ENCODE results near the gene RIMKLA. TPM values are rescaled to one million over a fixed set of nuclear protein-coding genes. Genes with fewer than 3 reads are reported as not detected.

Gene RIMKLA
- total and polyA plus RNA-seq, 2 of the 13 experiments (the other 11 are each of a cell fraction or from before 2014, with no cell fraction given) = 2.5 to 3.8 TPM

DNA sequence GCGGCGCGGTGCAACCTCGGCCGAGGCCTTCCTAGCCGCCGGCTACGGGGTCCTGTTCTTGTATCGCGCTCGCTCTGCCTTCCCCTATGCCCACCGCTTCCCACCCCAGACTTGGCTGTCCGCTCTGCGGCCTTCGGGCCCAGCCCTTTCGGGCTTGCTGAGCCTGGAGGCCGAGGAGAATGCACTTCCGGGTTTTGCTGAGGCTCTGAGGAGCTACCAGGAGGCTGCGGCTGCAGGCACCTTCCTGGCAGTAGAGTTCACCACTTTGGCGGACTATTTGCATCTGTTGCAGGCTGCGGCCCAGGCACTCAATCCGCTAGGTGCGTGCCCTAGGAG, 76.1 kb downstream of the RIMKLA start (continued):
- TF ChIP-seq YY1 (IDR thresholded peaks at IDR 0.05; ENCODE audit: insufficient read depth, insufficient replicate concordance, low read depth, low read length) (no peak), TBP (CRISPR knock-in tag; IDR thresholded peaks at IDR 0.05) (no peak), SPEN (CRISPR knock-in tag; IDR thresholded peaks at IDR 0.05; ENCODE audit: low read depth) (0 out of 2 replicates have a peak, but pooled peaks have one; percentile 22), ETV6 (CRISPR knock-in tag; conservative IDR thresholded peaks at IDR 0.05) (no peak), NONO (IDR thresholded peaks at IDR 0.05) (no peak), NONO (CRISPR knock-in tag; conservative IDR thresholded peaks at IDR 0.05) (no peak), ZNF672 (CRISPR knock-in tag; IDR thresholded peaks at IDR 0.05) (no peak), ZNF280D (CRISPR knock-in tag; IDR thresholded peaks at IDR 0.05) (no peak), HHEX (CRISPR knock-in tag; IDR thresholded peaks at IDR 0.05) (no peak), ZNF773 (CRISPR knock-in tag; IDR thresholded peaks at IDR 0.05; ENCODE audit: borderline replicate concordance) (no peak), DNMT3B (CRISPR knock-in tag; conservative IDR thresholded peaks at IDR 0.05) (no peak), POGZ (CRISPR knock-in tag; IDR thresholded peaks at IDR 0.05) (no peak), ZSCAN25 (CRISPR knock-in tag; IDR thresholded peaks at IDR 0.05) (no peak), ZNF382 (CRISPR knock-in tag; IDR thresholded peaks at IDR 0.05; ENCODE audit: borderline replicate concordance) (no peak), ZNF629 (CRISPR knock-in tag; conservative IDR thresholded peaks at IDR 0.05) (no peak), AFF4 (CRISPR knock-in tag; IDR thresholded peaks at IDR 0.05) (no peak), ZNF143 (CRISPR knock-in tag; IDR thresholded peaks at IDR 0.05) (no peak), TSC22D2 (CRISPR knock-in tag; IDR thresholded peaks at IDR 0.05; ENCODE audit: borderline replicate concordance) (no peak), SMC3 (IDR thresholded peaks at IDR 0.05; ENCODE audit: low read length) (no peak)
- TF ChIP-seq, protein P1, sequence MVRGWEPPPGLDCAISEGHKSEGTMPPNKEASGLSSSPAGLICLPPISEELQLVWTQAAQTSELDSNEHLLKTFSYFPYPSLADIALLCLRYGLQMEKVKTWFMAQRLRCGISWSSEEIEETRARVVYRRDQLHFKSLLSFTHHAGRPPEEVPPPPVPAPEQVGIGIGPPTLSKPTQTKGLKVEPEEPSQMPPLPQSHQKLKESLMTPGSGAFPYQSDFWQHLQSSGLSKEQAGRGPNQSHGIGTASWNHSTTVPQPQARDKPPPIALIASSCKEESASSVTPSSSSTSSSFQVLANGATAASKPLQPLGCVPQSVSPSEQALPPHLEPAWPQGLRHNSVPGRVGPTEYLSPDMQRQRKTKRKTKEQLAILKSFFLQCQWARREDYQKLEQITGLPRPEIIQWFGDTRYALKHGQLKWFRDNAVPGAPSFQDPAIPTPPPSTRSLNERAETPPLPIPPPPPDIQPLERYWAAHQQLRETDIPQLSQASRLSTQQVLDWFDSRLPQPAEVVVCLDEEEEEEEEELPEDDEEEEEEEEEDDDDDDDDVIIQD (CRISPR knock-in tag; IDR thresholded peaks at IDR 0.05; ENCODE audit: low read depth) = no peak
- TF ChIP-seq, protein P2, sequence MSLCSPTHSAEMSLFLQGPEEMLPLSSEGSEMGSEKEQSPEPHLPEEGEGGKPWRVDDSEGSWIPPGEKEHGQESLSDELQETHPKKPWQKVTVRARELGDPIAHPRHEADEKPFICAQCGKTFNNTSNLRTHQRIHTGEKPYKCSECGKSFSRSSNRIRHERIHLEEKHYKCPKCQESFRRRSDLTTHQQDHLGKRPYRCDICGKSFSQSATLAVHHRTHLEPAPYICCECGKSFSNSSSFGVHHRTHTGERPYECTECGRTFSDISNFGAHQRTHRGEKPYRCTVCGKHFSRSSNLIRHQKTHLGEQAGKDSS (CRISPR knock-in tag; IDR thresholded peaks at IDR 0.05; ENCODE audit: borderline replicate concordance, low read depth) = no peak
- TF ChIP-seq, protein P3, sequence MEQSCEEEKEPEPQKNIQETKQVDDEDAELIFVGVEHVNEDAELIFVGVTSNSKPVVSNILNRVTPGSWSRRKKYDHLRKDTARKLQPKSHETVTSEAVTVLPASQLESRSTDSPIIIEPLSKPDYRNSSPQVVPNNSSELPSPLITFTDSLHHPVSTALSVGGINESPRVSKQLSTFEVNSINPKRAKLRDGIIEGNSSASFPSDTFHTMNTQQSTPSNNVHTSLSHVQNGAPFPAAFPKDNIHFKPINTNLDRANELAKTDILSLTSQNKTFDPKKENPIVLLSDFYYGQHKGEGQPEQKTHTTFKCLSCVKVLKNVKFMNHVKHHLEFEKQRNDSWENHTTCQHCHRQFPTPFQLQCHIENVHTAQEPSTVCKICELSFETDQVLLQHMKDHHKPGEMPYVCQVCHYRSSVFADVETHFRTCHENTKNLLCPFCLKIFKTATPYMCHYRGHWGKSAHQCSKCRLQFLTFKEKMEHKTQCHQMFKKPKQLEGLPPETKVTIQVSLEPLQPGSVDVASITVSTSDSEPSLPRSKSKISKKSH (CRISPR knock-in tag; IDR thresholded peaks at IDR 0.05; ENCODE audit: borderline replicate concordance) = no peak

Measured in HepG2 (cell line).